Amygdala (tissue), 56 donors: ENCODE results near the gene PHB1.

ENCODE experiments used
- DNase-seq, 56 donors: peaks; one replicate each; lab custom pipeline; 2025; lab: John Stamatoyannopoulos, UW

The PHB1 gene

GRCh38 chr17:49414622-49415350 is at the start of gene PHB1:
Gene PHB1, minus strand, starts transcription at chr17:49414882. Its CDS starts 1,618 bp downstream, at chr17:49413264.
- DNase-seq = peak; percentile 47 to 98 (median 94)

- DNase-seq = no peak
Measured at GRCh38 chr17:49464049-49464448, 49.4 kb upstream of the PHB1 start.

- DNase-seq = no peak
Measured at GRCh38 chr17:49461580-49461979, 46.9 kb upstream of the PHB1 start.

GRCh38 chr17:49460401-49460800 is 45.7 kb upstream of the PHB1 start:
- DNase-seq = no peak

- DNase-seq = no peak
Measured at GRCh38 chr17:49459401-49459984, 44.8 kb upstream of the PHB1 start.

GRCh38 chr17:49457564-49458535 is 43.2 kb upstream of the PHB1 start:
- DNase-seq = no peak

- peak in 1 of 56 donors; percentile 12 for DNase-seq
Measured at GRCh38 chr17:49456183-49456965, 41.7 kb upstream of the PHB1 start.

- DNase-seq = no peak
Measured at GRCh38 chr17:49455272-49455861, 40.7 kb upstream of the PHB1 start.

- peak in 46 of 56 donors; percentile 4 to 86 (median 42) for DNase-seq
Measured at GRCh38 chr17:49454050-49454449, 39.4 kb upstream of the PHB1 start.

- DNase-seq = no peak
Measured at GRCh38 chr17:49452661-49453060, 38.0 kb upstream of the PHB1 start.

- peak in 1 of 56 donors; percentile 23 for DNase-seq
Measured at GRCh38 chr17:49452201-49452600, 37.5 kb upstream of the PHB1 start.

GRCh38 chr17:49450735-49451134 is 36.1 kb upstream of the PHB1 start:
- DNase-seq = no peak

GRCh38 chr17:49450181-49450580 is 35.5 kb upstream of the PHB1 start:
- DNase-seq = no peak

- DNase-seq = no peak
Measured at GRCh38 chr17:49447628-49448302, 33.1 kb upstream of the PHB1 start.

GRCh38 chr17:49445591-49445990 is 30.9 kb upstream of the PHB1 start:
- DNase-seq = no peak

GRCh38 chr17:49444384-49444783 is 29.7 kb upstream of the PHB1 start:
- no peak for DNase-seq

- no peak for DNase-seq
Measured at GRCh38 chr17:49443862-49444261, 29.2 kb upstream of the PHB1 start.

- no peak for DNase-seq
Measured at GRCh38 chr17:49442041-49442440, 27.4 kb upstream of the PHB1 start.

GRCh38 chr17:49441578-49441977 is 26.9 kb upstream of the PHB1 start:
- DNase-seq = no peak
